ENCODE results near the gene LGI2. TPM values are rescaled to one million over a fixed set of nuclear protein-coding genes. Genes with fewer than 3 reads are reported as not detected.

LGI2 gene
- total and polyA plus RNA-seq, 2 of the 8 experiments (the other 6 are each of a cell fraction or from before 2014, with no cell fraction given), result 2.3 to 4.0 TPM

DNA sequence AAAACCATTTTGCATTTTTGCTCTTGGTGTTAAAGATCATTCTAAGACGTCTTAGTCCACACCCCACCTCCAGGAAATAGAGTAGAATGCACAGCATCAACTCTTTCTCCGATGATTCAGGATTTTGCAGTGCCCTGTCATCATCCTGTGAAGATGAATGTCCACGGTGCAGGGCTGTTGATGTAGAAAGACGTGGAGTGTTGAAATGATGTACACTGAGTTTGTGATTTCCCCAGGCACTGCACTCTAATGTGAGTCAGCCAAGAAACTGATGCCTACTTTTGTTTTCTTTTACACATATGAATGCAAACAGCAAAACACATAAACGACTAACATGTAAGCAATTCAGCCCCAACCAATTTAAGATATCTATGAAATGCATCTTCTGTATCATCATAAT is 10.5 kb downstream of the LGI2 start:
- Histone ChIP-seq H3K27ac (ENCODE audit: low read depth, low read length) (no peak overlapping the region), H4K5ac (ENCODE audit: insufficient read length, low read depth, low read length) (no peak overlapping the region), H3K79me1 (ENCODE audit: low read depth, low read length) (no peaks in the 10 kb centered on the region), H3K56ac (replicated peaks; ENCODE audit: insufficient read length, low read depth, low read length) (no peak overlapping the region), H2BK120ac (replicated peaks; ENCODE audit: low read depth, low read length) (no peak overlapping the region), H3K9ac (replicated peaks in 1 of 4; ENCODE audit: extremely low read depth in 1 of 4, low read depth in 3 of 4, low read length in 3 of 4) (no peak overlapping the region), H2BK5ac (ENCODE audit: low read depth, low read length) (no peak overlapping the region), H3K4me2 (ENCODE audit: insufficient read depth in 1 of 2, low read depth in 2 of 2, low read length in 2 of 2) (no peak overlapping the region), H4K8ac (ENCODE audit: extremely low read depth, insufficient read depth, low read length) (no peak overlapping the region), H2BK20ac (ENCODE audit: low read length) (no peak overlapping the region), H4K91ac (replicated peaks; ENCODE audit: insufficient read length, low read length) (no peak overlapping the region), H2BK12ac (ENCODE audit: low read depth, low read length) (no peak overlapping the region), H3K4ac (replicated peaks; ENCODE audit: insufficient read length, low read depth, low read length) (no peak overlapping the region), H3K27me3 (replicated peaks in 1 of 4; ENCODE audit: control insufficient read depth in 3 of 4, extremely low read depth in 1 of 4, insufficient read depth in 3 of 4, low read length in 3 of 4) (no peaks in the 10 kb centered on the region), H3K23ac (ENCODE audit: insufficient read length) (no peak overlapping the region), H3K4me3 (ENCODE audit: extremely low read depth in 1 of 4, insufficient read depth in 2 of 4, low read depth in 3 of 4, low read length in 4 of 4) (no peak overlapping the region), H3K79me2 (ENCODE audit: control insufficient read depth in 1 of 2, insufficient read depth in 2 of 2, low read length in 2 of 2) (no peaks in the 10 kb centered on the region), H3K14ac (ENCODE audit: insufficient read length) (no peak overlapping the region), H3K36me3 (ENCODE audit: control insufficient read depth in 2 of 4, insufficient read depth in 4 of 4, low read length in 3 of 4) (no peaks in the 10 kb centered on the region), H2BK15ac (ENCODE audit: low read length) (no peak overlapping the region), H3K9me3 (ENCODE audit: insufficient read depth in 2 of 2, low read depth in 1 of 2, low read length in 1 of 2) (no peaks in the 10 kb centered on the region), H2AFZ (ENCODE audit: low read length) (no peak overlapping the region), H3K23me2 (ENCODE audit: low read depth, low read length) (no peaks in the 10 kb centered on the region), H2AK5ac (ENCODE audit: low read depth, low read length) (no peak overlapping the region), H3K4me1 (replicated peaks in 1 of 4; ENCODE audit: control insufficient read depth in 3 of 4, insufficient read depth in 4 of 4, low read length in 3 of 4) (no peaks in the 10 kb centered on the region), H4K20me1 (replicated peaks in 1 of 2; ENCODE audit: control insufficient read depth in 1 of 2, insufficient read depth in 2 of 2, low read length in 2 of 2) (no peaks in the 10 kb centered on the region), H3K18ac (ENCODE audit: extremely low read depth, low read length) (no peak overlapping the region)
- DNase-seq (ENCODE audit: low read depth in 1 of 2, low spot score in 2 of 2), result no peak
- CTCF ChIA-PET (ENCODE audit: partially characterized antibody), result interaction anchor here (2.5 kb wide), 1 partner anchor 25 kb away, joined by 5 read pairs; no protein-coding TSS in a partner anchor
- WGBS, 2 experiments (ENCODE audit: extremely low coverage in 1 of 2, insufficient coverage in 1 of 2, insufficient read length in 1 of 2, insufficient replicate concordance in 2 of 2, low coverage in 1 of 2, low lambda C conversion rate in 2 of 2, missing lambda C conversion rate in 1 of 2), result 86% methylated on average over 5 of the region's 5 CpGs; no CpG with 5 or more reads in 1 of the 2 experiments
- no peak for FAIRE-seq
- no peak for TF ChIP-seq POLR2A (IDR thresholded peaks at IDR 0.05; ENCODE audit: control extremely low read depth in 1 of 2, low read depth in 2 of 2, low read length in 2 of 2)
- TF ChIP-seq BACH1 (IDR thresholded peaks at IDR 0.05; ENCODE audit: low read length), result no peak
- no peak for TF ChIP-seq CHD2 (IDR thresholded peaks at IDR 0.05; ENCODE audit: low read length)
- TF ChIP-seq JUND (IDR thresholded peaks at IDR 0.05; ENCODE audit: low read length), result no peak
- TF ChIP-seq, protein P1, sequence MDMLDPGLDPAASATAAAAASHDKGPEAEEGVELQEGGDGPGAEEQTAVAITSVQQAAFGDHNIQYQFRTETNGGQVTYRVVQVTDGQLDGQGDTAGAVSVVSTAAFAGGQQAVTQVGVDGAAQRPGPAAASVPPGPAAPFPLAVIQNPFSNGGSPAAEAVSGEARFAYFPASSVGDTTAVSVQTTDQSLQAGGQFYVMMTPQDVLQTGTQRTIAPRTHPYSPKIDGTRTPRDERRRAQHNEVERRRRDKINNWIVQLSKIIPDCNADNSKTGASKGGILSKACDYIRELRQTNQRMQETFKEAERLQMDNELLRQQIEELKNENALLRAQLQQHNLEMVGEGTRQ (IDR thresholded peaks at IDR 0.05; ENCODE audit: low read length), result no peak
- TF ChIP-seq KDM4A (IDR thresholded peaks at IDR 0.05; ENCODE audit: low read depth, low read length, severe bottlenecking), result no peak
- no peak for TF ChIP-seq CHD1 (IDR thresholded peaks at IDR 0.05; ENCODE audit: low read depth, low read length)
- TF ChIP-seq TAF1 (IDR thresholded peaks at IDR 0.05; ENCODE audit: low read depth, low read length), result no peak
- TF ChIP-seq TEAD4 (IDR thresholded peaks at IDR 0.05; ENCODE audit: low read depth, low read length), result no peak
- no peak for TF ChIP-seq CTBP2 (IDR thresholded peaks at IDR 0.05; ENCODE audit: borderline replicate concordance, insufficient read depth, insufficient read length, low read length)
- no peak for TF ChIP-seq JUN (IDR thresholded peaks at IDR 0.05; ENCODE audit: low read depth, low read length)
- TF ChIP-seq SIX5 (IDR thresholded peaks at IDR 0.05; ENCODE audit: low read depth, low read length), result no peak
- POLR2A ChIA-PET (ENCODE audit: partially characterized antibody), result no interaction called here

Measured in H1 (cell line).